Tibial nerve (tissue), 4 donors: Measurements from ENCODE around the gene RRAS. TPM values are rescaled to one million over a fixed set of nuclear protein-coding genes. Genes with fewer than 3 reads are reported as not detected.

Experiments
- DNase-seq, 2 donors: peaks; one replicate each; pipeline ENCODE4 v3.0.0-alpha.2; 2019; ENCODE audit warnings: low spot score in 2 of 2
- H3K27ac ChIP-seq, 4 donors: fragments of 200-600 bp; sonication (generic) in 3 of 4; one replicate each; pipeline ENCODE4 v1.5.1; 2017 to 2019; ENCODE audit warnings: mild to moderate bottlenecking in 1 of 4
- H3K27me3 ChIP-seq, 2 donors: fragments of 200-600 bp; sonication (generic) in 1 of 2; one replicate each; pipeline versions ENCODE4 v1.5.1 to v1.6.0; 2017 to 2019
- H3K36me3 ChIP-seq, 3 donors: fragments of 200-600 bp; sonication (generic); one replicate each; pipeline ENCODE4 v1.5.1; 2018 to 2019
- H3K4me1 ChIP-seq, 4 donors: fragments of 200-600 bp; sonication (generic) in 3 of 4; one replicate each; pipeline ENCODE4 v1.5.1; 2017 to 2019
- H3K4me3 ChIP-seq, 4 donors: fragments of 200-600 bp; sonication (generic) in 3 of 4; one replicate each; pipeline ENCODE4 v1.5.1; 2017 to 2019; ENCODE audit warnings: mild to moderate bottlenecking in 1 of 4, moderate library complexity in 1 of 4
- H3K9me3 ChIP-seq, 4 donors: fragments of 200-600 bp; sonication (generic) in 3 of 4; one replicate each; pipeline ENCODE4 v1.5.1; 2017 to 2019
- CTCF ChIP-seq, 5 experiments: fragments of 200-600 bp in 3 of 5; fragments of 450-650 bp in 2 of 5; sonication (generic) in 3 of 5; IDR thresholded peaks; one replicate each; pipeline ENCODE4 v1.5.1; 2016 to 2019; ENCODE audit warnings: antibody characterized with exemption in 5 of 5, mild to moderate bottlenecking in 3 of 5, moderate library complexity in 2 of 5
- EP300 ChIP-seq, 2 donors: sonication (generic); formaldehyde crosslinking; IDR thresholded peaks; one replicate each; pipeline ENCODE4 v1.6.1; 2017; ENCODE audit warnings: antibody characterized with exemption in 2 of 2, mild to moderate bottlenecking in 1 of 2
- POLR2A ChIP-seq, 2 donors: fragments of 450-650 bp; IDR thresholded peaks; one replicate each; pipeline ENCODE4 v1.6.1; 2017; ENCODE audit warnings: antibody characterized with exemption in 2 of 2, mild to moderate bottlenecking in 2 of 2, moderate library complexity in 2 of 2
- WGBS, 2 donors: methylation state at CpG; one replicate each; pipeline ENCODE4 v1.1.5; 2018; 5-methylcytosine and 5-hydroxymethylcytosine counted together
- total RNA-seq, 4 donors: library from RNA; depleted of rRNA; stranded (reverse); fragments of >200 nt; gene quantifications; one replicate each; pipeline ENCODE4 v1.1.0, GENCODE V29; 2016

The RRAS gene
- total RNA-seq, 4 donors from 2014 or later: 81.6 to 190 (median 162) TPM

DNA sequence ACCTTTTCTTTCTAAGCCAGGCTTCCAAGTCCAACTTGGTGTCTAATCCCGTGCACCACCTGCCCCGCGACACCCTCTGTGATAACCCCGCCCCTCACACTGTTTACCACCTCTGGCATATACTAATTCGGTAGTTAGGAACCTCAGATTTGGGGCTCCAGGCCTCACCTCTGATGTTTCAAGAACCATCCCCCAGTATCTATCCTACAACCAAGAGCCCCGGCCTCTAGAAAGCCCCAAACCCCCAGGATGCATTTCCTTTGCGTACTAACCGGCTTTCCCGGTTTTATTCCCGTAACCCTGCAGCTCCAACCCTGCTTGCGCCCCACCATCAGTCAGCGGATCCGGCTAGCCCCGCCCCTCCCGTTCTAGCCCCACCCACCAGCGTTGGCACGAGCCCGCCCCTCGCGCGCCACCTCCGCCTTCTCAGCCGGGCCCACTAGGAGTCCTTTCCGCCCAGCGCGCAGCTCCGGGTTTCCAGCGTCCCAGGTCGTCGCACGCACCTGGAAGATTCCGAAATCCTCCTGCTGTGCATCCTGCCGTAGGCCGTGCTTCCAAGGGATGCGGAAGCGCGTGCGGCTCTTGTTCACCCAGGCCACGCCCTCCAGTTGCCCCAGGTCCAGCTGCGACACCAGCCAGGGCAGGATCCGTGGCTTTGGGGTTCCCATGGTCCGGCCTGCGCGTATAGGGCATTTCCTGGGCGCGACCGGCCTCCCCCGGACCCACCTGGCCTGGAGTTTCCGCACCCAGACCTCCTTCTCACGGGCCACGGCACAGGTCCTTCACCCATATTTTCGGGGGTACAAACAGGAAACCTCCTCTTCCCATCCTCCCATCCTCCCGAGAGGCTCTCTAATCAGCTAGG, 24.5 kb upstream of the RRAS start:
- H3K27me3 ChIP-seq: no peaks in the 10 kb centered on the region
- WGBS, 2 donors: 1% methylated on average over 47 to 53 of the region's 53 CpGs
- peak; percentile 89 to 93 for DNase-seq
- TF ChIP-seq EP300 (IDR thresholded peaks at IDR 0.05) (peak in 1 of 2 donors; percentile 84), CTCF (IDR thresholded peaks at IDR 0.05) (peak in 4 of 5 experiments; percentile 20 to 73 (median 40)), POLR2A (IDR thresholded peaks at IDR 0.05) (peak in 1 of 2 donors; percentile 61)
- peak overlapping the region; percentile 71 to 93 (median 88) for H3K27ac ChIP-seq
- peaks cover 0 to 51% (median 13%) of the 10 kb centered on the region in 3 donors for H3K36me3 ChIP-seq
- peak overlapping the region; percentile 66 to 91 (median 81) for H3K4me3 ChIP-seq
- H3K9me3 ChIP-seq: no peaks in the 10 kb centered on the region
- H3K4me1 ChIP-seq: peaks cover 0 to 33% (median 17%) of the 10 kb centered on the region in 4 donors

DNA sequence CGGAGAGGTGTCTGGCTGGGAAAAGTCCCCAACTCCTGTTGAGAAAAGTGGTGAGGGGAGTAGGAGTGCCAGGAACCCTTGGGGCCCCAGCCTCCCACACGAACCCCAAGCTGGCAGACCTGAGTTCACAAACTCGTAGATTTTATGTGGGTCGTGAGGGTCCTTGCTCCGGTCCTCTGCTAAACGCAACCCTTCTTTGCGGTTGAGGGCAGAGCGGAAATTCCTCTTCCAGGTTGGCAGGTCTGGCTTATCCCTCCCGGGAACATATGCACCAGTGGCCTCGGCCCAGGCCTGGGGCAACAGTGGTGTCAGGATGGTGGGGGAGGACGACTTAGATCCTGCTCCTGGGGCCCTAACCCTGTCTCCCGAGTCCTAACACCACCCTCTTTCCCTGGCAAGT, 23.3 kb upstream of the RRAS start:
- peak overlapping the region in 2 of 4 donors; percentile 88 to 89 for H3K27ac ChIP-seq
- TF ChIP-seq EP300 (IDR thresholded peaks at IDR 0.05): no peak
- peak overlapping the region in 1 of 4 donors; percentile 90 for H3K4me3 ChIP-seq
- no peak for DNase-seq
- 83 to 86% methylated on average over 12 of the region's 12 CpGs for WGBS, 2 donors
- H3K27me3 ChIP-seq: no peaks in the 10 kb centered on the region
- peaks cover 0 to 51% (median 25%) of the 10 kb centered on the region in 3 donors for H3K36me3 ChIP-seq
- H3K9me3 ChIP-seq: no peaks in the 10 kb centered on the region
- H3K4me1 ChIP-seq: peaks cover 0 to 33% (median 17%) of the 10 kb centered on the region in 4 donors

GRCh38 chr19:49662011-49662410, 22.1 kb upstream of the RRAS start:
- no peak for DNase-seq
- Histone ChIP-seq H3K27ac (no peak overlapping the region), H3K9me3 (no peaks in the 10 kb centered on the region), H3K27me3 (no peaks in the 10 kb centered on the region), H3K36me3 (peaks cover 0 to 61% (median 34%) of the 10 kb centered on the region in 3 donors), H3K4me1 (peaks cover 0 to 31% (median 17%) of the 10 kb centered on the region in 4 donors), H3K4me3 (no peak overlapping the region)
- TF ChIP-seq EP300 (IDR thresholded peaks at IDR 0.05) (no peak), CTCF (IDR thresholded peaks at IDR 0.05) (no peak), POLR2A (IDR thresholded peaks at IDR 0.05) (no peak)
- 94 to 95% methylated on average over 14 to 16 of the region's 16 CpGs for whole genome bisulfite sequencing, 2 donors

- Histone ChIP-seq H3K27ac (no peak overlapping the region), H3K36me3 (peaks cover 0 to 77% (median 35%) of the 10 kb centered on the region in 3 donors), H3K9me3 (no peaks in the 10 kb centered on the region), H3K27me3 (no peaks in the 10 kb centered on the region), H3K4me3 (no peak overlapping the region), H3K4me1 (peaks cover 0 to 20% (median 9%) of the 10 kb centered on the region in 4 donors)
- DNase-seq: no peak
- no peak for TF ChIP-seq CTCF (IDR thresholded peaks at IDR 0.05)
- no peak for TF ChIP-seq POLR2A (IDR thresholded peaks at IDR 0.05)
- no peak for TF ChIP-seq EP300 (IDR thresholded peaks at IDR 0.05)
- 76 to 85% methylated on average over 9 to 13 of the region's 15 CpGs for WGBS, 2 donors
Observed at GRCh38 chr19:49660338-49660961, 20.5 kb upstream of the RRAS start.

GRCh38 chr19:49658566-49659442, 18.9 kb upstream of the RRAS start:
- H3K4me1 ChIP-seq: peaks cover 0 to 9% (median 4%) of the 10 kb centered on the region in 4 donors
- H3K36me3 ChIP-seq: peaks cover 2 to 93% (median 50%) of the 10 kb centered on the region in 3 donors
- no peak overlapping the region for H3K27ac ChIP-seq
- no peak for DNase-seq
- H3K9me3 ChIP-seq: no peaks in the 10 kb centered on the region
- no peak overlapping the region for H3K4me3 ChIP-seq
- no peaks in the 10 kb centered on the region for H3K27me3 ChIP-seq
- TF ChIP-seq EP300 (IDR thresholded peaks at IDR 0.05) (no peak), CTCF (IDR thresholded peaks at IDR 0.05) (no peak), POLR2A (IDR thresholded peaks at IDR 0.05) (no peak)
- WGBS, 2 donors: 90 to 98% methylated on average over 12 of the region's 12 CpGs
